Measurements from ENCODE around the gene TNFSF13B. TPM values are rescaled to one million over a fixed set of nuclear protein-coding genes. Genes with fewer than 3 reads are reported as not detected.
"Not testable (repeated sequence)": the region's sequence is repeated elsewhere in the genome, so short reads cannot be mapped to it uniquely, and the experiment has no call there.

The TNFSF13B gene
- total RNA-seq, 6 donors from 2014 or later: 14.0 to 34.6 (median 19.7) TPM

GRCh38 chr13:108263621-108264355 lies 5.7 kb upstream of the TNFSF13B start:
- peak in 1 of 2 donors; percentile 14 for TF ChIP-seq POLR2AphosphoS5 (IDR thresholded peaks at IDR 0.05)
- no peak for TF ChIP-seq EP300 (IDR thresholded peaks at IDR 0.05)
- no peaks in the 10 kb centered on the region for H3K27me3 ChIP-seq
- 82 to 87% methylated on average over 9 of the region's 9 CpGs for WGBS, 2 donors
- DNase-seq (no peak), ATAC-seq (ENCODE audit: low FRiP score in 2 of 2) (no peak)
- no peak overlapping the region for H3K27ac ChIP-seq
- H3K36me3 ChIP-seq: no peaks in the 10 kb centered on the region
- H3K9me3 ChIP-seq: no peaks in the 10 kb centered on the region
- H3K4me3 ChIP-seq: no peak overlapping the region
- peaks cover 5 to 11% (median 9%) of the 10 kb centered on the region in 4 donors for H3K4me1 ChIP-seq

DNA sequence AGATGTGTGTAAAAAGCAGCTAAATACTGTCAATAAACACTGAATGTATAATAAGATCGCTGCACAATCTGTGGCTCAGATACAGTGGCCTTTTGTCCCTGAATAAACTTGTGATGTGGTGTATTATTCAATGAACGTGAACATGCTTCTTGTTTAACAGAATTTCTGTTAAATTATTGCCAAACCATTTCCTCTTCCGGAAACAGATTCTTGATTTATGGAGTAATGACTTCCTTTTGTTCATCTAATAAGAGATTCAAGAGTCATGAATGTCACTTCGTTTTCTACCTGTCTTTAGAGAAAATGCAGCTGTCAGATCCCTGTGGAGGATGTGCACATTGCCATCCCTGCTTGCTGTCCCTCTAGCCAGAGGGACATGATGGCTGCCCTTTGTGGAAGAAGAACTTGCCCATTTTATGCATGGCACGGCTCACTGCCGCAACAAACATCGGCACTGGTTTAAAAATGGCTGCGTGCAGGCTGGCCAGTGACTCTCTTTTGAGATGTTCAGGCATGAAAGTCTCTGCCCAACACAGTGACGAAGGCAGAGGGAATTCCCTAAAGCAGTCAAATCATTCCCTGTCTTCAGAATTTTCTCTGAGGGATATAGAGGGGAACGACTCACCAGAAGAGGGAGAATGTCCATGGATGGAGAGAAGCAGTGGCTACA lies 3.1 kb upstream of the TNFSF13B start:
- WGBS, 2 donors: 53 to 55% methylated on average over 10 of the region's 10 CpGs
- H3K4me3 ChIP-seq: no peak overlapping the region
- DNase-seq: peak in 1 of 2 donors; percentile 21
- H3K9me3 ChIP-seq: no peaks in the 10 kb centered on the region
- no peaks in the 10 kb centered on the region for H3K36me3 ChIP-seq
- TF ChIP-seq POLR2AphosphoS5 (IDR thresholded peaks at IDR 0.05): no peak
- no peak for TF ChIP-seq EP300 (IDR thresholded peaks at IDR 0.05)
- TF ChIP-seq POLR2A (IDR thresholded peaks at IDR 0.05): peak in 1 of 4 donors; percentile 16
- TF ChIP-seq, protein P1, sequence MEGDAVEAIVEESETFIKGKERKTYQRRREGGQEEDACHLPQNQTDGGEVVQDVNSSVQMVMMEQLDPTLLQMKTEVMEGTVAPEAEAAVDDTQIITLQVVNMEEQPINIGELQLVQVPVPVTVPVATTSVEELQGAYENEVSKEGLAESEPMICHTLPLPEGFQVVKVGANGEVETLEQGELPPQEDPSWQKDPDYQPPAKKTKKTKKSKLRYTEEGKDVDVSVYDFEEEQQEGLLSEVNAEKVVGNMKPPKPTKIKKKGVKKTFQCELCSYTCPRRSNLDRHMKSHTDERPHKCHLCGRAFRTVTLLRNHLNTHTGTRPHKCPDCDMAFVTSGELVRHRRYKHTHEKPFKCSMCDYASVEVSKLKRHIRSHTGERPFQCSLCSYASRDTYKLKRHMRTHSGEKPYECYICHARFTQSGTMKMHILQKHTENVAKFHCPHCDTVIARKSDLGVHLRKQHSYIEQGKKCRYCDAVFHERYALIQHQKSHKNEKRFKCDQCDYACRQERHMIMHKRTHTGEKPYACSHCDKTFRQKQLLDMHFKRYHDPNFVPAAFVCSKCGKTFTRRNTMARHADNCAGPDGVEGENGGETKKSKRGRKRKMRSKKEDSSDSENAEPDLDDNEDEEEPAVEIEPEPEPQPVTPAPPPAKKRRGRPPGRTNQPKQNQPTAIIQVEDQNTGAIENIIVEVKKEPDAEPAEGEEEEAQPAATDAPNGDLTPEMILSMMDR (IDR thresholded peaks at IDR 0.05): no peak
- peak overlapping the region; percentile 70 to 89 (median 78) for H3K27ac ChIP-seq
- no peaks in the 10 kb centered on the region for H3K27me3 ChIP-seq
- no peak for ATAC-seq (ENCODE audit: low FRiP score in 2 of 2)
- peaks cover 21 to 29% (median 25%) of the 10 kb centered on the region in 4 donors for H3K4me1 ChIP-seq

DNA sequence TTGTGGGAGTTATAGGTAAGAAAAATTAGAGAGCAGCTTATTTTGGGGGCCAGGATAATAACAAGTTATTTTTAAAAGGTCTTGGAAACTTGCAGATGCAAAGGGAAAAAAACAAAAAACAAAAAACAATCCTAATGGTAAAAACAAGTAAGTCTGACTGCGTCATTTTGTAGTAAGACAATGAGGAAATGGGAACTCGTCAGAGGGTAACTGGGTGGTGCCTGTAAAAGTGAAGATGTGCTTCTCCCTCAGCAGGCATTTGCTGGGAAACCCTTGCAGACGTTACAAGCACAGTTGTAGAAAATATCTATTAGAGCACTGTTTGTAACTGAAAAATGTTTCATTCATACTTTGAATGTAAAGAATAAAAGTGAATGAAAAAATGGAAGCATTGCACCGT lies 2.2 kb upstream of the TNFSF13B start:
- H3K27me3 ChIP-seq: no peaks in the 10 kb centered on the region
- DNase-seq (peak in 1 of 2 donors; percentile 32), ATAC-seq (ENCODE audit: low FRiP score in 2 of 2) (peak in 1 of 2 donors; percentile 57)
- 76 to 82% methylated on average over 4 of the region's 4 CpGs for WGBS, 2 donors
- H3K4me1 ChIP-seq: peaks cover 21 to 29% (median 25%) of the 10 kb centered on the region in 4 donors
- H3K36me3 ChIP-seq: no peaks in the 10 kb centered on the region
- TF ChIP-seq, protein P1 (IDR thresholded peaks at IDR 0.05): no peak
- no peak for TF ChIP-seq POLR2AphosphoS5 (IDR thresholded peaks at IDR 0.05)
- TF ChIP-seq POLR2A (IDR thresholded peaks at IDR 0.05): peak in 1 of 4 donors; percentile 35
- no peaks in the 10 kb centered on the region for H3K9me3 ChIP-seq
- peak overlapping the region; percentile 70 to 89 (median 78) for H3K27ac ChIP-seq
- no peak overlapping the region for H3K4me3 ChIP-seq

- Histone ChIP-seq H3K27ac (peak overlapping the region in 2 of 4 donors; percentile 85 to 89), H3K4me1 (peaks cover 21 to 29% (median 25%) of the 10 kb centered on the region in 4 donors)
- H3K4me3 ChIP-seq; H3K27me3 ChIP-seq; H3K9me3 ChIP-seq; ATAC-seq (ENCODE audit: low FRiP score in 2 of 2); H3K36me3 ChIP-seq; DNase-seq: not testable (repeated sequence)
- 96% methylated on average over 3 of the region's 3 CpGs for WGBS, 2 donors
Observed at GRCh38 chr13:108267855-108268254, 1.7 kb upstream of the TNFSF13B start.

GRCh38 chr13:108268466-108269112 lies 929 bp upstream of the TNFSF13B start:
- 51 to 61% methylated on average over 4 of the region's 4 CpGs for WGBS, 2 donors
- Histone ChIP-seq H3K27ac (peak overlapping the region; percentile 73 to 89 (median 84)), H3K9me3 (no peaks in the 10 kb centered on the region), H3K4me1 (peaks cover 21 to 29% (median 25%) of the 10 kb centered on the region in 4 donors), H3K27me3 (no peaks in the 10 kb centered on the region), H3K36me3 (no peaks in the 10 kb centered on the region), H3K4me3 (no peak overlapping the region)
- ATAC-seq (ENCODE audit: low FRiP score in 2 of 2) (peak; percentile 18 to 79), DNase-seq (peak in 1 of 2 donors; percentile 68)
- TF ChIP-seq POLR2AphosphoS5 (IDR thresholded peaks at IDR 0.05): no peak
- TF ChIP-seq EP300 (IDR thresholded peaks at IDR 0.05): no peak
- TF ChIP-seq, protein P1 (IDR thresholded peaks at IDR 0.05): no peak
- TF ChIP-seq POLR2A (IDR thresholded peaks at IDR 0.05): no peak
